OCI-LY3 (cell line): Measurements from ENCODE around the gene LYRM1.

Experiments
- H2AFZ ChIP-seq: fragments of 200-600, 300-600 bp; shearing (Covaris generic); 2 replicates; pipeline ENCODE4 v1.6.0; 2014; ENCODE audit warnings: antibody characterized with exemption, low read depth, low read length
- H3K27ac ChIP-seq: fragments of 200-600, 300-600 bp; sonication (generic); 2 replicates; pipeline ENCODE4 v1.5.1; 2014; ENCODE audit warnings: mild to moderate bottlenecking, low read length, moderate library complexity, mixed read lengths
- H3K27me3 ChIP-seq: fragments of 200-600, 300-600 bp; sonication (generic); 2 replicates; pipeline ENCODE4 v1.6.1; 2014; ENCODE audit warnings: low read depth, low read length, mixed read lengths
- H3K36me3 ChIP-seq: fragments of 200-600, 300-600 bp; sonication (generic); replicated peaks from 2 replicates; pipeline ENCODE3; 2014; ENCODE audit warnings: low read depth, low read length, mixed read lengths
- H3K4me1 ChIP-seq: fragments of 300-600, 200-600 bp; sonication (generic); 2 replicates; pipeline ENCODE4 v1.6.1; 2014; ENCODE audit warnings: low read length, mixed read lengths
- H3K4me2 ChIP-seq: fragments of 200-600, 300-600 bp; sonication (generic); 2 replicates; pipeline ENCODE4 v1.6.1; 2014; ENCODE audit warnings: low read length, mixed read lengths
- H3K4me3 ChIP-seq: fragments of 300-600, 200-600 bp; sonication (generic); 2 replicates; pipeline ENCODE4 v1.5.1; 2014; ENCODE audit warnings: antibody characterized with exemption, mild to moderate bottlenecking, low read length, moderate library complexity
- H3K79me2 ChIP-seq: fragments of 300-600, 200-600 bp; shearing (Covaris generic); 2 replicates; pipeline ENCODE4 v1.6.1; 2014; ENCODE audit warnings: mild to moderate bottlenecking, low read length, mixed read lengths
- H3K9ac ChIP-seq: fragments of 300-600, 200-600 bp; shearing (Covaris generic); 2 replicates; pipeline ENCODE4 v1.6.0; 2014; ENCODE audit warnings: mild to moderate bottlenecking, low read length, moderate library complexity
- H3K9me3 ChIP-seq: fragments of 200-600, 300-600 bp; shearing (Covaris generic); 2 replicates; pipeline ENCODE4 v1.6.1; 2014; ENCODE audit warnings: low read length, mixed read lengths; ENCODE audit not compliant: insufficient read depth
- H4K20me1 ChIP-seq: fragments of 200-600, 300-600 bp; sonication (generic); 2 replicates; pipeline ENCODE4 v1.6.1; 2016; ENCODE audit warnings: low read length, mixed read lengths; ENCODE audit not compliant: insufficient read depth
- CTCF ChIP-seq: fragments of 200-600, 300-600 bp; sonication (generic); IDR thresholded peaks from 2 replicates; pipeline ENCODE4 v1.5.1; 2014; ENCODE audit warnings: antibody characterized with exemption, low read length, low read depth
- EZH2phosphoT487 ChIP-seq: fragments of 200-600 bp; shearing (Covaris generic); IDR thresholded peaks from 2 replicates; pipeline ENCODE4 v1.6.1; 2018; ENCODE audit warnings: antibody characterized with exemption, mixed run types, low read depth

The LYRM1 gene

GRCh38 chr16:20894388-20894787 lies 6.2 kb upstream of the LYRM1 start:
- peaks cover 3% of the 10 kb centered on the region; the same call in 1 of the 2 replicates for H3K79me2 ChIP-seq
- H3K9ac ChIP-seq, result no peak overlapping the region
- no peak overlapping the region for H3K4me3 ChIP-seq
- H3K36me3 ChIP-seq, result peaks cover 4% of the 10 kb centered on the region
- H3K9me3 ChIP-seq, result no peaks in the 10 kb centered on the region
- no peak overlapping the region for H3K4me2 ChIP-seq
- H3K27me3 ChIP-seq, result no peaks in the 10 kb centered on the region
- TF ChIP-seq CTCF, result no peak
- no peak overlapping the region for H3K27ac ChIP-seq
- H2AFZ ChIP-seq, result no peak overlapping the region
- peaks cover 3% of the 10 kb centered on the region; the same call in 1 of the 2 replicates for H3K4me1 ChIP-seq
- no peaks in the 10 kb centered on the region for H4K20me1 ChIP-seq

DNA sequence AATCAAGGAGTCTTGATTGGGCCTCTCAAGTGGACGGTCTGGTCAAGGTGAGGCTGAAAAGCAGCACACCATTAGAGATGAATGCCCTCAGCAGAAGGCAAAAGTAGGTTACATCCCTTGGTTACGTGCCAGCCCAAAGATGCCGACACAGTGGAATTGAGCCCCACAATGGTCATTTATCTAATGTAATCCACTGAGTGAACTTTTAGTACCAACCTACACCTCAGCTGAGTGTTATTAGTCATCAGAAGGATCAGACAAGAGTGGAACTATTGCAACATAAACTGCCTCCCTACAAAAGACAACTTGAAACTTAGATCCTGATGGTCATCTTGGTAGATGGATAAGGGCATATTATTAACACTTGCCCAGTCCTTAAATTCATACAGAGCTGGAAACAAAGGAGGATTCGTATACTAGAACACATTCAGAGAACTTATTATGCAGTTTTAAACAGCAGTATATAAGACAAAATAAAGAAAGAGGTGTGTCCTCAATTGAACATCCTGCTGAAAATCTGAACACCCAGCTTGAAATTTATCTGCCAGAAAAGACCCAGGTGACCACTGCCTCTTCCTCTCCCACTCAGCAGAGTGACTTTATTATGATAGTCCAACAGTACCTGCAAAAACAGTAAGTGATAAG lies 3.2 kb upstream of the LYRM1 start:
- Histone ChIP-seq H2AFZ (no peak overlapping the region), H3K36me3 (peaks cover 6% of the 10 kb centered on the region), H3K27ac (no peak overlapping the region), H3K9ac (no peak overlapping the region), H4K20me1 (peaks cover 5% of the 10 kb centered on the region; the same call in 1 of the 2 replicates), H3K4me1 (peaks cover 11% of the 10 kb centered on the region), H3K9me3 (no peaks in the 10 kb centered on the region), H3K4me2 (no peak overlapping the region), H3K27me3 (0 out of 2 replicates have a peak, but pooled peaks cover 1% of the 10 kb centered on the region), H3K4me3 (no peak overlapping the region), H3K79me2 (peaks cover 21% of the 10 kb centered on the region; the same call in 1 of the 2 replicates)
- TF ChIP-seq CTCF (no peak), EZH2phosphoT487 (no peak)

DNA sequence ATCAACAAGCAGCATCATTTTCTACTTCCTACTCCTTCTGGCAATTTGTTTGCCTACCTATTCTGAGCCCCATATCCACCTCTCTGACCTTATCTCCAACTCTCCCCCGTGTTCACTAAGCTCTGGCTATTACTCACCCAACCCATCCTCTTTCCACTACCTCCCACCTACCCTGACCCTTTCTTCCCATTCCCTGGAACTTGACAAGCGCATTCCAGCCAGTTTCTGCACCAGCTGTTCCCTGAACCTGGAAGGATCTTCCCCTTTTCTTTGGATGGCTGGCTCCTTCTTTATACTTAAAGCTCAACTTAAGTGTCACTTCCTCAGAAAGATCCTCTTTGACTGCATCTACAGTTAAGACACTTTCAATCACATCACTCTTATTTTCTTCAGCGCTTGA lies 2.6 kb upstream of the LYRM1 start:
- peaks cover 27% of the 10 kb centered on the region; the same call in 1 of the 2 replicates for H3K79me2 ChIP-seq
- H3K27me3 ChIP-seq, result 0 out of 2 replicates have a peak, but pooled peaks cover 7% of the 10 kb centered on the region
- peaks cover 11% of the 10 kb centered on the region for H3K36me3 ChIP-seq
- H3K27ac ChIP-seq, result no peak overlapping the region
- H3K4me2 ChIP-seq, result no peak overlapping the region
- H4K20me1 ChIP-seq, result peaks cover 11% of the 10 kb centered on the region; the same call in 1 of the 2 replicates
- no peaks in the 10 kb centered on the region for H3K9me3 ChIP-seq
- no peak overlapping the region for H3K4me3 ChIP-seq
- H3K4me1 ChIP-seq, result peaks cover 16% of the 10 kb centered on the region
- H3K9ac ChIP-seq, result no peak overlapping the region
- TF ChIP-seq CTCF, result no peak
- no peak for TF ChIP-seq EZH2phosphoT487
- no peak overlapping the region for H2AFZ ChIP-seq

- Histone ChIP-seq H3K9ac (0 out of 2 replicates have a peak overlapping the region, but pooled peaks have one; percentile 90), H3K9me3 (no peaks in the 10 kb centered on the region), H3K4me1 (peaks cover 26% of the 10 kb centered on the region), H3K4me3 (peak overlapping the region; percentile 84), H3K79me2 (peaks cover 36% of the 10 kb centered on the region), H2AFZ (no peak overlapping the region), H3K27ac (no peak overlapping the region), H3K36me3 (peaks cover 19% of the 10 kb centered on the region), H3K4me2 (peak overlapping the region; percentile 83), H4K20me1 (peaks cover 22% of the 10 kb centered on the region), H3K27me3 (0 out of 2 replicates have a peak, but pooled peaks cover 11% of the 10 kb centered on the region)
- TF ChIP-seq EZH2phosphoT487, result no peak
- no peak for TF ChIP-seq CTCF
Observed at GRCh38 chr16:20899071-20899470, 1.5 kb upstream of the LYRM1 start.
